Thyroid gland (tissue), 4 donors: Measurements from ENCODE around the gene CTDSPL2. TPM values are rescaled to one million over a fixed set of nuclear protein-coding genes. Genes with fewer than 3 reads are reported as not detected.

Experiments
- DNase-seq, 2 donors: peaks; one replicate each; pipeline ENCODE4 v3.0.0-alpha.2; 2019
- H3K27ac ChIP-seq, 3 donors: fragments of 200-600 bp; sonication (generic); 1 replicate in 2 of 3; 2 replicates in 1 of 3; pipeline ENCODE4 v1.5.1; 2016 to 2019; ENCODE audit warnings: mild to moderate bottlenecking in 1 of 3, moderate library complexity in 1 of 3
- H3K27me3 ChIP-seq: fragments of 200-600 bp; sonication (generic); one replicate; pipeline ENCODE4 v1.5.1; 2019
- H3K36me3 ChIP-seq, 2 donors: fragments of 200-600 bp; sonication (generic); one replicate each; pipeline ENCODE4 v1.5.1; 2016 to 2019
- H3K4me1 ChIP-seq, 2 donors: fragments of 200-600 bp; sonication (generic); one replicate each; pipeline ENCODE4 v1.5.1; 2017 to 2019
- H3K4me3 ChIP-seq, 3 donors: fragments of 200-600 bp; sonication (generic); replicated peaks in 1 of 3; 1 replicate in 2 of 3; 2 replicates in 1 of 3; pipeline ENCODE4 v1.5.1; 2016; ENCODE audit warnings: mild to moderate bottlenecking in 1 of 3
- H3K9me3 ChIP-seq: fragments of 200-600 bp; sonication (generic); one replicate; pipeline ENCODE4 v1.5.1; 2017
- CTCF ChIP-seq, 6 experiments: fragments of 200-600 bp in 3 of 6; fragments of 450-650 bp in 3 of 6; sonication (generic) in 3 of 6; IDR thresholded peaks; one replicate each; pipeline ENCODE4 v1.5.1; 2016 to 2019; ENCODE audit warnings: antibody characterized with exemption in 6 of 6, mild to moderate bottlenecking in 2 of 6, inconsistent platforms in 1 of 6, moderate library complexity in 1 of 6
- POLR2A ChIP-seq, 2 donors: fragments of 450-650 bp; IDR thresholded peaks; one replicate each; pipeline ENCODE4 v1.6.1; 2017; ENCODE audit warnings: antibody characterized with exemption in 2 of 2, mild to moderate bottlenecking in 2 of 2, moderate library complexity in 1 of 2
- WGBS, 2 donors: methylation state at CpG; one replicate each; pipeline ENCODE4 v1.1.5; 2017; 5-methylcytosine and 5-hydroxymethylcytosine counted together
- intact Hi-C: fragments of 100-400 bp; cut with DNase I; formaldehyde crosslinking; loops from one replicate; pipeline ENCODE4 v1.15.1; 2023
- total RNA-seq, 4 donors: library from RNA; depleted of rRNA; stranded (reverse); fragments of >200 nt; gene quantifications; one replicate each; pipeline ENCODE4 v1.2.3, GENCODE V29; 2016

Gene CTDSPL2
- total RNA-seq, 4 donors from 2014 or later: 26.7 to 71.4 (median 53.5) TPM

GRCh38 chr15:44397869-44398268, 29.6 kb upstream of the CTDSPL2 start:
- H3K4me1 ChIP-seq: no peaks in the 10 kb centered on the region
- intact Hi-C loops: no loop called here
- no peaks in the 10 kb centered on the region for H3K27me3 ChIP-seq
- 87 to 95% methylated on average over 1 of the region's 1 CpG for WGBS, 2 donors
- H3K36me3 ChIP-seq: no peaks in the 10 kb centered on the region
- no peak overlapping the region for H3K27ac ChIP-seq
- no peak for DNase-seq
- no peaks in the 10 kb centered on the region for H3K9me3 ChIP-seq
- TF ChIP-seq CTCF (IDR thresholded peaks at IDR 0.05) (no peak), POLR2A (IDR thresholded peaks at IDR 0.05) (no peak)
- H3K4me3 ChIP-seq: no peak overlapping the region

GRCh38 chr15:44414001-44414400, 13.4 kb upstream of the CTDSPL2 start:
- H3K4me3 ChIP-seq: no peak overlapping the region
- H3K27ac ChIP-seq: no peak overlapping the region
- no peak for TF ChIP-seq CTCF (IDR thresholded peaks at IDR 0.05)
- no peak for TF ChIP-seq POLR2A (IDR thresholded peaks at IDR 0.05)
- H3K4me1 ChIP-seq: no peaks in the 10 kb centered on the region
- WGBS, 2 donors: 98% methylated on average over 3 of the region's 3 CpGs
- no peaks in the 10 kb centered on the region for H3K27me3 ChIP-seq
- H3K36me3 ChIP-seq: no peaks in the 10 kb centered on the region
- H3K9me3 ChIP-seq: no peaks in the 10 kb centered on the region
- no peak for DNase-seq
- intact Hi-C loops: no loop called here

- no peak for DNase-seq
- WGBS, 2 donors: 0 to 1% methylated on average over 25 of the region's 27 CpGs
- peaks cover 22 to 25% of the 10 kb centered on the region in 2 donors for H3K4me1 ChIP-seq
- no peaks in the 10 kb centered on the region for H3K36me3 ChIP-seq
- intact Hi-C loops: loop anchor here (5.0 kb wide), 1 partner anchor 141 kb away; the partner anchor contains the start of gene GOLM2
- TF ChIP-seq POLR2A (IDR thresholded peaks at IDR 0.05) (no peak), CTCF (IDR thresholded peaks at IDR 0.05) (peak in 1 of 6 experiments; percentile 5)
- no peaks in the 10 kb centered on the region for H3K27me3 ChIP-seq
- H3K4me3 ChIP-seq: peak overlapping the region; percentile 33 to 88 (median 64)
- H3K27ac ChIP-seq: peak overlapping the region; percentile 90 to 96 (median 92)
- H3K9me3 ChIP-seq: no peaks in the 10 kb centered on the region
These were observed 611 bp downstream of the CTDSPL2 start for GRCh38 chr15:44427756-44428724.

- TF ChIP-seq CTCF (IDR thresholded peaks at IDR 0.05) (no peak), POLR2A (IDR thresholded peaks at IDR 0.05) (no peak)
- no peak overlapping the region for H3K4me3 ChIP-seq
- H3K4me1 ChIP-seq: peaks cover 0 to 5% of the 10 kb centered on the region in 2 donors
- 99 to 100% methylated on average over 2 of the region's 2 CpGs for WGBS, 2 donors
- DNase-seq: no peak
- no peak overlapping the region for H3K27ac ChIP-seq
- intact Hi-C loops: no loop called here
- no peaks in the 10 kb centered on the region for H3K27me3 ChIP-seq
- H3K36me3 ChIP-seq: no peaks in the 10 kb centered on the region
- H3K9me3 ChIP-seq: no peaks in the 10 kb centered on the region
These were observed 8.7 kb downstream of the CTDSPL2 start for GRCh38 chr15:44435893-44436667.
